ENCODE results near the gene HS3ST6.

The HS3ST6 gene

GRCh38 chr16:1945559-1946391, 27.6 kb upstream of the HS3ST6 start:
- Mint-ChIP-seq H3K4me3 (no peak overlapping the region), H3K9me3 (no peaks in the 10 kb centered on the region), H3K27ac (no peak overlapping the region), H3K27me3 (ENCODE audit: low read depth) (no peaks in the 10 kb centered on the region), H3K4me1 (peaks cover 6% of the 10 kb centered on the region), H3K36me3 (ENCODE audit: low read depth) (no peaks in the 10 kb centered on the region)
- no peak for TF ChIP-seq CTCF (IDR thresholded peaks at IDR 0.05; ENCODE audit: unreplicated experiment in 3 of 3)

DNA sequence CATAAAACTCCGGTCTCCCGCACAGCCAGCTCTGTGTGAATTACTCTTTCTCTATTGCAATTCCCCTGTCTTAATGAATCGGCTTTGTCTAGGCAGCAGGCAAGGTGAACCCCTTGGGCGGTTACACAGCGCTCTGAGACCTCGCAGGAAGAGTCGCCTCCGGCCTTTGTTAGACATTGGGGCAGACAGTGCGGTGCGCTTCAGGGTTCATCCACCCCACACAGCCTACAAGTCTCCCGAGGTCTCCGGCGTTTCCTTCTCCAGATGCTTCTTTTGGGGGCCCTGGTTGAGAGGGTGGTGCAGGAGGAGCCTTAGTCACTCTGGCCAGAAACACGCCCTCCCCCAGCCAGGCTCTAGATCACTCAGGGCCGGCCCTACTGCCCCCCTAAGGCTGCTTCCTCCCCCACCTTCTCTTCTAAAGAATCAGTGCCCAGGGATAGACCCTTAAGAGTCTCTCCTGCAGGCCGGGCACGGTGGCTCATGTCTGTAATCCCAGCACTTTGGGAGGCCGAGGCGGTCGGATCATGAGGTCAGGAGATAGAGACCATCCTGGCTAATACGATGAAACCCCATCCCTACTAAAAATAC, 26.5 kb upstream of the HS3ST6 start:
- TF ChIP-seq CTCF (IDR thresholded peaks at IDR 0.05; ENCODE audit: unreplicated experiment in 3 of 3) = no peak
- H3K4me3 Mint-ChIP-seq = peak overlapping the region; percentile 65 to 93 (median 85)
- peak overlapping the region in 2 of 3 experiments; percentile 40 to 55 for H3K27ac Mint-ChIP-seq
- no peaks in the 10 kb centered on the region for H3K36me3 Mint-ChIP-seq (ENCODE audit: low read depth)
- H3K27me3 Mint-ChIP-seq (ENCODE audit: low read depth) = no peaks in the 10 kb centered on the region
- peaks cover 6% of the 10 kb centered on the region for H3K4me1 Mint-ChIP-seq
- H3K9me3 Mint-ChIP-seq = no peaks in the 10 kb centered on the region

DNA sequence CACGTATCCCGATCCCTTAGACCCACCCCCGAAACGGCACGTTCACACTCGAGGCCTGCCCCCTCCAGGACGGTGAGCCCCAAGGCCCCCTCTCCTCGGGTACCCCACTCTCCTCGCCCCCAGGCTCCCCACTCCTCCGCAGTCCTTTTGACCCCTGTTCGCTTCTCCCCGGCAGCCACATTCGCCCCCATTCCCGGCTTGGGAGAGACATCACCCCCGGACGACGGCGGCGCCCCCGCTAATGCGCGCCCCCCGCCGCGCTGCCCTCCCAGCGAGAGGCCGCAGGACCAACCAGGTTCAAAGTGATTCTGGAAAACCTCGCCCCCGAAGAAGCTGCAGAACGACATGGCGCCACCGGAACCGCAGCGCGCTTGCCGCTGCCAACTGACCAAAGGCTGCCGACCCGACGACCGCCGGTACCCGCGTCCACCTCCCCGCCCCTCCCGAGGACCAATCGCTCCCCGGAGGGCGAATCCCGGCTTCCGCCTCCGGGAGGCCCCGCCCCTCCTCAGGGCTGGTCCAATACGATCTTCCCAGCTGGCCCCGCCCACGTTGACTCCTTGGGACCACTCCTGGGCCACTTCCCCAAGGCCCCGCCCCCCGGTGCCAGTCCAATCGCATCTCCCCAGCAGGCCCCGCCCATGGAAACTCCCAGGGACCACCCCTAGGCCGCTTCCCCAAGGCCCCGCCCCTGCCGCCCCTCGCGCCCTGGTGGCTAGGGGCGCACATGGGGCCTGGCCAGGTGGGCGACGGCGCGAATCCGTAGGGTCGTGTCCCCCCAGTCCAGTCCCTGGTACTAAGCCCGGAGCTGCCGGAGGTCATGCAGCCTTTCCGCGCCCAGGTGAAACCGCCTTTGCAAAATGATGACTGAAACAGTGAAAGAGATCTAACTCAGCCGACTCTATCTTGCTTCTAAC, 24.9 kb upstream of the HS3ST6 start, which contains the start of gene MSRB1:
Gene MSRB1 (minus strand): TSS at position 390 of the 917 bp plus-strand sequence. CDS start 43 bp downstream, at position 347.
- peak within 1 kb of the TSS; percentile 85 to 93 (median 88) for H3K4me3 Mint-ChIP-seq
- H3K36me3 Mint-ChIP-seq (ENCODE audit: low read depth) = peaks cover 5% of the 10 kb centered on the region
- peaks cover 6% of the 10 kb centered on the region for H3K4me1 Mint-ChIP-seq
- no peaks in the 10 kb centered on the region for H3K9me3 Mint-ChIP-seq
- TF ChIP-seq CTCF (IDR thresholded peaks at IDR 0.05; ENCODE audit: unreplicated experiment in 3 of 3) = no peak
- no peaks in the 10 kb centered on the region for H3K27me3 Mint-ChIP-seq (ENCODE audit: low read depth)
- H3K27ac Mint-ChIP-seq = peak within 1 kb of the TSS in 2 of 3 experiments; percentile 78 to 87

DNA sequence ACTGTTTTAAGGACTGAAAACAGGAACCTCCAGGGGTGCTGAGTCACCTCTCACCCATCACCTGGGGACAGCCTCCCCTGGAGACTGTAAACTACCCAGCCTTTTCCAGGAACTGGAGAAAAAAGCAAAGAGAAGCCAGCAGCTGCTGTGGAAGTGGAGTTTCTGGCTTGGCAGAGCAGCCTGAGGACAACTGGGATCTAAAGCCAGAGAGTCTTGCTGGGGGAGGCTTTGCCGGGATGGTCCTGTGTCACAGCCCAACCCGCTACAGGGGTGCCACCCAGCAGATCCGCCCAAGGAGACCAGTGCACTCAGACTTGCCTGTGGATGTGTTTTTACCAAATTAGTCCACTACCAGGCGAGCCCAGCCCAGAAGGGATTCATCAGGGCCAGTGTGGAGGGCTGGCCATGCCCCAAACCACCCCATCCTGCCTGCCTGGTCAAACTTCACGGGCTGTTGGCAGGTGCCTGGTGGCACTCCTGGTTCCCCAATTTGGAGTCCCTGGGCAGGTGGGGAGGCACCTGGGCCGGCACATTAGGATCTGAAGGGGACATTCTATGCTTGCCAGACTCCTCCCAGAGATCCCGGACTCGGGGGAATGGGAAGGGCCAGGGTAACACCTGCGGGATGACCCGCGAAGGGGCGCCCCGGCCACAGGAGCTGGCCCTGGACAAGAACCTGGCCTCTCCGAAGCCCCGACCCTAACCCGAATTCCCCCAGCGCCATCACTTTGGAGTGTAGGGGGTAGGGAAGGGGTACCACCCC, 24.0 kb upstream of the HS3ST6 start:
- TF ChIP-seq CTCF (IDR thresholded peaks at IDR 0.05; ENCODE audit: unreplicated experiment in 3 of 3) = no peak
- peak overlapping the region in 1 of 3 experiments; percentile 82 for H3K27ac Mint-ChIP-seq
- H3K27me3 Mint-ChIP-seq (ENCODE audit: low read depth) = no peaks in the 10 kb centered on the region
- peaks cover 8% of the 10 kb centered on the region for H3K36me3 Mint-ChIP-seq (ENCODE audit: low read depth)
- H3K4me1 Mint-ChIP-seq = peaks cover 6% of the 10 kb centered on the region
- H3K4me3 Mint-ChIP-seq = peak overlapping the region; percentile 85 to 93 (median 88)
- no peaks in the 10 kb centered on the region for H3K9me3 Mint-ChIP-seq

All from nephron (organoid).